ENCODE data around the gene ACTRT2.

DNA sequence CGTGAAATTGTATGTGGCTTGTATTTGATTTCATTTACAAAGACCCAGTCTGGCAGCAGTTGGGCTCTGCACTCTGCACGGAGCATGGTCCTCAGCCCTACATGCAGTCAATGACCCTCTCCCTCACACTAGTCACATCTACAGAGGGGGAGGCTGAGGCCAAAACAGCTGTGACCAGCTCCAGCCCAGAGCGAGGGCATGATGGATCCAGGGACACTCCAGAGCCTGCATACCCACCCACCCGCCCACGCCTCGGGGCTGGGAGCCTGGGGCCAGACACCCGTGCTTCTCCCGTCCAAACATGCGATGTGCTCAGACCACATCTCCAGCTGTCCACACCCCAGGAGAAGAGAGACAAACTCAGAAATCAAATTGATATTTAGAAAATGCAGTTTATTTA is 33.8 kb downstream of the ACTRT2 start:
- TF ChIP-seq EZH2phosphoT487 (IDR thresholded peaks at IDR 0.05; ENCODE audit: insufficient read depth, low read depth) (no peak), EZH2 (IDR thresholded peaks at IDR 0.05; ENCODE audit: insufficient read depth, poor library complexity, severe bottlenecking) (no peak)
